GM18498 (cell line): ENCODE measurements around the gene SULT1E1.

Source experiments
- ATAC-seq: cut with Tn5 transposase; IDR thresholded peaks from one replicate; pipeline ENCODE4 v1.9.1; 2021; ENCODE audit warnings: mild to moderate bottlenecking, moderate library complexity; ENCODE audit not compliant: unreplicated experiment

Gene SULT1E1

GRCh38 chr4:69811166-69811565, 48.8 kb downstream of the SULT1E1 start:
- no peak for ATAC-seq

- no peak for ATAC-seq
Measured at GRCh38 chr4:69800599-69800998, 59.3 kb downstream of the SULT1E1 start.

GRCh38 chr4:69799337-69799736, 60.6 kb downstream of the SULT1E1 start:
- no peak for ATAC-seq

GRCh38 chr4:69793732-69794131, 66.2 kb downstream of the SULT1E1 start:
- ATAC-seq, result no peak
